DOHH2 (cell line): ENCODE measurements around the gene ZFAND3.

Experiments used
- H3F3A ChIP-seq: fragments of 200-600 bp; sonication (generic), shearing (Covaris generic); 2 replicates; pipeline ENCODE4 v1.6.0; 2016; ENCODE audit warnings: antibody characterized with exemption, mild to moderate bottlenecking; ENCODE audit not compliant: control insufficient read depth, insufficient read depth
- H3K27ac ChIP-seq: fragments of 200-600 bp; sonication (generic); 2 replicates; pipeline ENCODE4 v1.5.1; 2014; ENCODE audit warnings: low read depth, mild to moderate bottlenecking, low read length, moderate library complexity
- H3K27me3 ChIP-seq: fragments of 200-600 bp; sonication (generic); 2 replicates; pipeline ENCODE4 v1.6.1; 2014; ENCODE audit warnings: mild to moderate bottlenecking, low read length, mixed read lengths; ENCODE audit not compliant: control insufficient read depth
- H3K36me3 ChIP-seq: fragments of 200-600 bp; sonication (generic); 2 replicates; pipeline ENCODE4 v1.6.1; 2014; ENCODE audit warnings: mild to moderate bottlenecking, low read length, moderate library complexity, mixed read lengths; ENCODE audit not compliant: control insufficient read depth
- H3K4me1 ChIP-seq: fragments of 200-600 bp; sonication (generic); 2 replicates; pipeline ENCODE4 v1.6.1; 2014; ENCODE audit warnings: mild to moderate bottlenecking, low read length, mixed read lengths; ENCODE audit not compliant: control insufficient read depth
- H3K4me2 ChIP-seq: fragments of 200-600 bp; sonication (generic); 2 replicates; pipeline ENCODE4 v1.6.0; 2014; ENCODE audit warnings: mild to moderate bottlenecking, low read length, moderate library complexity
- H3K4me3 ChIP-seq: fragments of 200-600 bp; sonication (generic); 2 replicates; pipeline ENCODE4 v1.5.1; 2014; ENCODE audit warnings: mild to moderate bottlenecking, low read length, mixed read lengths
- H3K79me2 ChIP-seq: fragments of 200-600 bp; sonication (generic); 2 replicates; pipeline ENCODE4 v1.6.1; 2014; ENCODE audit warnings: mild to moderate bottlenecking, low read length, mixed read lengths; ENCODE audit not compliant: control insufficient read depth
- H3K9me2 ChIP-seq: fragments of 200-600 bp; sonication (generic); replicated peaks from 2 replicates; pipeline ENCODE4 v1.6.1; 2014; ENCODE audit warnings: mild to moderate bottlenecking, low read length, mixed read lengths; ENCODE audit not compliant: control insufficient read depth
- H3K9me3 ChIP-seq: fragments of 200-600 bp; sonication (generic); 2 replicates; pipeline ENCODE4 v1.6.1; 2014; ENCODE audit warnings: antibody characterized with exemption, low read length, mixed read lengths; ENCODE audit not compliant: control insufficient read depth, insufficient read depth
- H4K20me1 ChIP-seq: fragments of 200-600 bp; sonication (generic); 2 replicates; pipeline ENCODE4 v1.6.0; 2014; ENCODE audit warnings: low read depth, mild to moderate bottlenecking, antibody characterized with exemption, low read length, moderate library complexity; ENCODE audit not compliant: control insufficient read depth, insufficient read depth
- EZH2phosphoT487 ChIP-seq: fragments of 200-600 bp; sonication (generic); IDR thresholded peaks from 2 replicates; pipeline ENCODE4 v1.6.1; 2017; ENCODE audit warnings: borderline replicate concordance, mild to moderate bottlenecking, antibody characterized with exemption, low read length, moderate library complexity, mixed read lengths
- TF ChIP-seq, protein P1 (sequence below): fragments of 200-600 bp; sonication (generic); IDR thresholded peaks from one replicate; pipeline ENCODE4 v1.5.1; 2014; ENCODE audit warnings: antibody characterized with exemption, mild to moderate bottlenecking, low read depth, low read length; ENCODE audit not compliant: poor library complexity, severe bottlenecking

The ZFAND3 gene

DNA sequence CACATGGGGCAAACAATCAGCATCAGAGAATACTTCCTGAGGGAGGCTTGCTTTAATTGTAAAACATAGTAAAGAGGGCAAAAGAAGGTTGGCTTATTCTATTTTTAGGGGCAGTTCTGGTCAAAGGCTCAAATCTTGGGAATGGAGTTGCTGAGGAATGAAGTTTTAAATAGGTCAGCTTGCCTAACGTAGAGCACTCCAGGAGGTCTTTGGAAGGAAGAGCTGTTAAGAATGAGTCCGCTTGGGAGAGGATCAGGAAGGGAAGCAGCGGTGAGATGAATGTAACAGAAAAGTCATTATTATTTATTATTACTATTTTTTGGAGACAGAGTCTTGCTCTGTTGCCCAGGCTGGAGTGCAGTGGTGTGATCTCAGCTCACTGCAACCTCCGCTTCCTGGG is 108.7 kb downstream of the ZFAND3 start:
- H3K9me3 ChIP-seq = no peaks in the 10 kb centered on the region
- no peaks in the 10 kb centered on the region for H4K20me1 ChIP-seq
- no peaks in the 10 kb centered on the region for H3K79me2 ChIP-seq
- H3K9me2 ChIP-seq = no peaks in the 10 kb centered on the region
- H3K4me1 ChIP-seq = peaks cover 15% of the 10 kb centered on the region
- H3K27me3 ChIP-seq = no peaks in the 10 kb centered on the region
- no peak overlapping the region for H3K27ac ChIP-seq
- TF ChIP-seq EZH2phosphoT487 = no peak
- TF ChIP-seq, protein P1, sequence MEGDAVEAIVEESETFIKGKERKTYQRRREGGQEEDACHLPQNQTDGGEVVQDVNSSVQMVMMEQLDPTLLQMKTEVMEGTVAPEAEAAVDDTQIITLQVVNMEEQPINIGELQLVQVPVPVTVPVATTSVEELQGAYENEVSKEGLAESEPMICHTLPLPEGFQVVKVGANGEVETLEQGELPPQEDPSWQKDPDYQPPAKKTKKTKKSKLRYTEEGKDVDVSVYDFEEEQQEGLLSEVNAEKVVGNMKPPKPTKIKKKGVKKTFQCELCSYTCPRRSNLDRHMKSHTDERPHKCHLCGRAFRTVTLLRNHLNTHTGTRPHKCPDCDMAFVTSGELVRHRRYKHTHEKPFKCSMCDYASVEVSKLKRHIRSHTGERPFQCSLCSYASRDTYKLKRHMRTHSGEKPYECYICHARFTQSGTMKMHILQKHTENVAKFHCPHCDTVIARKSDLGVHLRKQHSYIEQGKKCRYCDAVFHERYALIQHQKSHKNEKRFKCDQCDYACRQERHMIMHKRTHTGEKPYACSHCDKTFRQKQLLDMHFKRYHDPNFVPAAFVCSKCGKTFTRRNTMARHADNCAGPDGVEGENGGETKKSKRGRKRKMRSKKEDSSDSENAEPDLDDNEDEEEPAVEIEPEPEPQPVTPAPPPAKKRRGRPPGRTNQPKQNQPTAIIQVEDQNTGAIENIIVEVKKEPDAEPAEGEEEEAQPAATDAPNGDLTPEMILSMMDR = no peak
- H3K4me3 ChIP-seq = no peak overlapping the region
- no peaks in the 10 kb centered on the region for H3K36me3 ChIP-seq
- no peak overlapping the region for H3K4me2 ChIP-seq
- no peaks in the 10 kb centered on the region for H3F3A ChIP-seq

GRCh38 chr6:37930288-37930971 is 110.9 kb downstream of the ZFAND3 start:
- Histone ChIP-seq H3K79me2 (no peaks in the 10 kb centered on the region), H3K27me3 (no peaks in the 10 kb centered on the region), H3K36me3 (no peaks in the 10 kb centered on the region), H3K4me2 (no peak overlapping the region), H3F3A (no peaks in the 10 kb centered on the region), H3K4me1 (no peaks in the 10 kb centered on the region), H4K20me1 (no peaks in the 10 kb centered on the region), H3K27ac (no peak overlapping the region), H3K9me3 (no peaks in the 10 kb centered on the region), H3K9me2 (no peaks in the 10 kb centered on the region), H3K4me3 (no peak overlapping the region)
- TF ChIP-seq, protein P1 = no peak
- TF ChIP-seq EZH2phosphoT487 = no peak

DNA sequence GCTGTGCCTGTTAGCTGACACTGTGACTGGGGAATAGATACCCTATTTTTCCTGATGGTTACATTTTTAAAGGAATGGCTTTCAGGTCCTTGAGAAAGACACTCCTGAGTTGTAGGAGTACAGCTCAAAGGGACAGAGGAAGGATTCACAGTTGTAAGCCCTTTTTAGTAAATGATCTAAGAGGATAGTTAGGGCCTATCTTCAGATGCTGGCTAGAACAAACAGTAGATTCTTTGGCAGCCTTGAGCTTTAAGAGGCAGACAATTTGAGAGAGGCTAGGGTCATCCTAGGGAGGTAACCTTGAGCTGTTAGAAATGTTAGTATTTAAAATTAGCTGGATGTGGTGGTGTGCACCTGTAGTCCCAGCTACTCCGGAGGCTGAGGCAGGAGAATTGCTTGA is 111.5 kb downstream of the ZFAND3 start:
- H3K27ac ChIP-seq = no peak overlapping the region
- no peaks in the 10 kb centered on the region for H3K9me2 ChIP-seq
- no peak overlapping the region for H3K4me3 ChIP-seq
- H3F3A ChIP-seq = no peaks in the 10 kb centered on the region
- H3K4me2 ChIP-seq = no peak overlapping the region
- H3K79me2 ChIP-seq = no peaks in the 10 kb centered on the region
- H3K36me3 ChIP-seq = no peaks in the 10 kb centered on the region
- no peaks in the 10 kb centered on the region for H3K27me3 ChIP-seq
- H3K4me1 ChIP-seq = no peaks in the 10 kb centered on the region
- TF ChIP-seq, protein P1 = no peak
- TF ChIP-seq EZH2phosphoT487 = no peak
- H3K9me3 ChIP-seq = no peaks in the 10 kb centered on the region
- no peaks in the 10 kb centered on the region for H4K20me1 ChIP-seq
